ENCODE measurements around the gene SULT1C3. TPM values are rescaled to one million over a fixed set of nuclear protein-coding genes. Genes with fewer than 3 reads are reported as not detected.

The SULT1C3 gene
- total and polyA plus RNA-seq, 2 of the 8 experiments (the other 6 are each of a cell fraction or from before 2014, with no cell fraction given) = not detected

GRCh38 chr2:108304975-108305374 is 65.2 kb downstream of the SULT1C3 start (continued):
- TF ChIP-seq, protein P1, sequence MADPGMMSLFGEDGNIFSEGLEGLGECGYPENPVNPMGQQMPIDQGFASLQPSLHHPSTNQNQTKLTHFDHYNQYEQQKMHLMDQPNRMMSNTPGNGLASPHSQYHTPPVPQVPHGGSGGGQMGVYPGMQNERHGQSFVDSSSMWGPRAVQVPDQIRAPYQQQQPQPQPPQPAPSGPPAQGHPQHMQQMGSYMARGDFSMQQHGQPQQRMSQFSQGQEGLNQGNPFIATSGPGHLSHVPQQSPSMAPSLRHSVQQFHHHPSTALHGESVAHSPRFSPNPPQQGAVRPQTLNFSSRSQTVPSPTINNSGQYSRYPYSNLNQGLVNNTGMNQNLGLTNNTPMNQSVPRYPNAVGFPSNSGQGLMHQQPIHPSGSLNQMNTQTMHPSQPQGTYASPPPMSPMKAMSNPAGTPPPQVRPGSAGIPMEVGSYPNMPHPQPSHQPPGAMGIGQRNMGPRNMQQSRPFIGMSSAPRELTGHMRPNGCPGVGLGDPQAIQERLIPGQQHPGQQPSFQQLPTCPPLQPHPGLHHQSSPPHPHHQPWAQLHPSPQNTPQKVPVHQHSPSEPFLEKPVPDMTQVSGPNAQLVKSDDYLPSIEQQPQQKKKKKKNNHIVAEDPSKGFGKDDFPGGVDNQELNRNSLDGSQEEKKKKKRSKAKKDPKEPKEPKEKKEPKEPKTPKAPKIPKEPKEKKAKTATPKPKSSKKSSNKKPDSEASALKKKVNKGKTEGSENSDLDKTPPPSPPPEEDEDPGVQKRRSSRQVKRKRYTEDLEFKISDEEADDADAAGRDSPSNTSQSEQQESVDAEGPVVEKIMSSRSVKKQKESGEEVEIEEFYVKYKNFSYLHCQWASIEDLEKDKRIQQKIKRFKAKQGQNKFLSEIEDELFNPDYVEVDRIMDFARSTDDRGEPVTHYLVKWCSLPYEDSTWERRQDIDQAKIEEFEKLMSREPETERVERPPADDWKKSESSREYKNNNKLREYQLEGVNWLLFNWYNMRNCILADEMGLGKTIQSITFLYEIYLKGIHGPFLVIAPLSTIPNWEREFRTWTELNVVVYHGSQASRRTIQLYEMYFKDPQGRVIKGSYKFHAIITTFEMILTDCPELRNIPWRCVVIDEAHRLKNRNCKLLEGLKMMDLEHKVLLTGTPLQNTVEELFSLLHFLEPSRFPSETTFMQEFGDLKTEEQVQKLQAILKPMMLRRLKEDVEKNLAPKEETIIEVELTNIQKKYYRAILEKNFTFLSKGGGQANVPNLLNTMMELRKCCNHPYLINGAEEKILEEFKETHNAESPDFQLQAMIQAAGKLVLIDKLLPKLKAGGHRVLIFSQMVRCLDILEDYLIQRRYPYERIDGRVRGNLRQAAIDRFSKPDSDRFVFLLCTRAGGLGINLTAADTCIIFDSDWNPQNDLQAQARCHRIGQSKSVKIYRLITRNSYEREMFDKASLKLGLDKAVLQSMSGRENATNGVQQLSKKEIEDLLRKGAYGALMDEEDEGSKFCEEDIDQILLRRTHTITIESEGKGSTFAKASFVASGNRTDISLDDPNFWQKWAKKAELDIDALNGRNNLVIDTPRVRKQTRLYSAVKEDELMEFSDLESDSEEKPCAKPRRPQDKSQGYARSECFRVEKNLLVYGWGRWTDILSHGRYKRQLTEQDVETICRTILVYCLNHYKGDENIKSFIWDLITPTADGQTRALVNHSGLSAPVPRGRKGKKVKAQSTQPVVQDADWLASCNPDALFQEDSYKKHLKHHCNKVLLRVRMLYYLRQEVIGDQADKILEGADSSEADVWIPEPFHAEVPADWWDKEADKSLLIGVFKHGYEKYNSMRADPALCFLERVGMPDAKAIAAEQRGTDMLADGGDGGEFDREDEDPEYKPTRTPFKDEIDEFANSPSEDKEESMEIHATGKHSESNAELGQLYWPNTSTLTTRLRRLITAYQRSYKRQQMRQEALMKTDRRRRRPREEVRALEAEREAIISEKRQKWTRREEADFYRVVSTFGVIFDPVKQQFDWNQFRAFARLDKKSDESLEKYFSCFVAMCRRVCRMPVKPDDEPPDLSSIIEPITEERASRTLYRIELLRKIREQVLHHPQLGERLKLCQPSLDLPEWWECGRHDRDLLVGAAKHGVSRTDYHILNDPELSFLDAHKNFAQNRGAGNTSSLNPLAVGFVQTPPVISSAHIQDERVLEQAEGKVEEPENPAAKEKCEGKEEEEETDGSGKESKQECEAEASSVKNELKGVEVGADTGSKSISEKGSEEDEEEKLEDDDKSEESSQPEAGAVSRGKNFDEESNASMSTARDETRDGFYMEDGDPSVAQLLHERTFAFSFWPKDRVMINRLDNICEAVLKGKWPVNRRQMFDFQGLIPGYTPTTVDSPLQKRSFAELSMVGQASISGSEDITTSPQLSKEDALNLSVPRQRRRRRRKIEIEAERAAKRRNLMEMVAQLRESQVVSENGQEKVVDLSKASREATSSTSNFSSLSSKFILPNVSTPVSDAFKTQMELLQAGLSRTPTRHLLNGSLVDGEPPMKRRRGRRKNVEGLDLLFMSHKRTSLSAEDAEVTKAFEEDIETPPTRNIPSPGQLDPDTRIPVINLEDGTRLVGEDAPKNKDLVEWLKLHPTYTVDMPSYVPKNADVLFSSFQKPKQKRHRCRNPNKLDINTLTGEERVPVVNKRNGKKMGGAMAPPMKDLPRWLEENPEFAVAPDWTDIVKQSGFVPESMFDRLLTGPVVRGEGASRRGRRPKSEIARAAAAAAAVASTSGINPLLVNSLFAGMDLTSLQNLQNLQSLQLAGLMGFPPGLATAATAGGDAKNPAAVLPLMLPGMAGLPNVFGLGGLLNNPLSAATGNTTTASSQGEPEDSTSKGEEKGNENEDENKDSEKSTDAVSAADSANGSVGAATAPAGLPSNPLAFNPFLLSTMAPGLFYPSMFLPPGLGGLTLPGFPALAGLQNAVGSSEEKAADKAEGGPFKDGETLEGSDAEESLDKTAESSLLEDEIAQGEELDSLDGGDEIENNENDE (IDR thresholded peaks at IDR 0.05; ENCODE audit: insufficient replicate concordance, low read length) = no peak
- TF ChIP-seq HDAC2 (IDR thresholded peaks at IDR 0.05; ENCODE audit: borderline replicate concordance in 1 of 2, low read depth in 2 of 2, low read length in 2 of 2) (no peak), HDAC6 (IDR thresholded peaks at IDR 0.05; ENCODE audit: low read depth, low read length) (no peak), RNF2 (IDR thresholded peaks at IDR 0.05; ENCODE audit: borderline replicate concordance, low read depth, low read length, missing control alignments, poor library complexity, severe bottlenecking) (no peak), TEAD4 (IDR thresholded peaks at IDR 0.05; ENCODE audit: low read depth, low read length) (no peak), BCL11A (IDR thresholded peaks at IDR 0.05; ENCODE audit: low read depth in 2 of 2, low read length in 2 of 2) (no peak), NRF1 (IDR thresholded peaks at IDR 0.05; ENCODE audit: low read depth, low read length) (no peak), TAF1 (IDR thresholded peaks at IDR 0.05; ENCODE audit: low read depth, low read length) (no peak), EGR1 (IDR thresholded peaks at IDR 0.05; ENCODE audit: borderline replicate concordance, low read depth, low read length) (no peak)

Data from H1 (cell line).